GM23248 (cell line): ENCODE measurements around the gene DISP2.

Experiments
- EZH2 ChIP-seq: fragments of 200-600 bp; sonication (generic); IDR thresholded peaks from 2 replicates; pipeline ENCODE4 v1.6.1; 2018; ENCODE audit warnings: antibody characterized with exemption, mild to moderate bottlenecking; ENCODE audit not compliant: insufficient read depth, poor library complexity, severe bottlenecking
- EZH2phosphoT487 ChIP-seq: fragments of 200-600 bp; sonication (generic); IDR thresholded peaks from 2 replicates; pipeline ENCODE4 v1.6.1; 2018; ENCODE audit warnings: antibody characterized with exemption, moderate library complexity, mild to moderate bottlenecking, low read depth; ENCODE audit not compliant: insufficient read depth

DNA sequence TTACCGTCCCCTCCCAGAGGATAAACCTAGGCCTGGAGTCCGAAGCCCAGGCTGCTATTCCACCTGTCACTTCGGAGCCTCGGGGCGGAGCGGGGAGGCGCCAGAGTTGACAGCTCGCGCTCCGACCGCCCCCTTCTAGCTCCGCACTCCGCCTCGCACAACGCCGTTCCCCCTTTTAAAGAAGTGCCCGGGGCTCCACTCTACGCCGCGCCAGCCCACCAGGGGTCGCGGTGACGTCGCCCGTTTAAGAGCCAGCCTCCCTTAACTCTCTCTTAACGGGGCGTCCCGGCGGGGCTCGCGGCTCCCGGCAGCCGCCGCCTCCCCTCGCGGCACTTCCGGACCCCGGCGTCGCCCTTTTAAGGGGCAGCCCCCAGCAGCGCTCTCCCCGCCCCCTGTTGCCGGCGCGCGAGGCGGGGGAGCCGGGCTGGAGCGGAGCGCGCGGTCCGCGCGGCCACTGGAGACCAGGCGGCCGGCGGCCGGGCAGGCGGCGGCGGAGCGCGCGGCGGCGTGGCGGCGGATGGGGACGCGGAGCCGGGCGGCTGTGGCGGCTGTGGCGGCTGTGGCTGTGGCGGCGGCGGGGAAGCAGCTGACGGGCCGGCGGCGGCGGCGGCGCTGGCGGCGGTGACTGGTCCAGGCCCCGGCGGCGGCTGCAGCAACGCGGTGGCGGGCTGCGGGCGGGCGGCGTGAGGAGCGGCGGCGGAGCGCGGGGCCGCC is 34.6 kb upstream of the DISP2 start, which contains the start of gene INAFM2:
- TF ChIP-seq EZH2 = no peak
- no peak for TF ChIP-seq EZH2phosphoT487
